ENCODE results near the gene NARF. TPM values are rescaled to one million over a fixed set of nuclear protein-coding genes. Genes with fewer than 3 reads are reported as not detected.

The NARF gene
- total RNA-seq, 1 donor: 48.7 TPM

- Histone ChIP-seq H3K27me3 (ENCODE audit: insufficient read depth, low read length) (no peaks in the 10 kb centered on the region), H3K4me1 (ENCODE audit: insufficient read depth, low read length) (peaks cover 39% of the 10 kb centered on the region), H3K4me3 (ENCODE audit: low read length) (no peak overlapping the region), H3K9me3 (ENCODE audit: low read depth, low read length) (no peaks in the 10 kb centered on the region)
Measured at GRCh38 chr17:82439829-82440365, 18.6 kb upstream of the NARF start.

DNA sequence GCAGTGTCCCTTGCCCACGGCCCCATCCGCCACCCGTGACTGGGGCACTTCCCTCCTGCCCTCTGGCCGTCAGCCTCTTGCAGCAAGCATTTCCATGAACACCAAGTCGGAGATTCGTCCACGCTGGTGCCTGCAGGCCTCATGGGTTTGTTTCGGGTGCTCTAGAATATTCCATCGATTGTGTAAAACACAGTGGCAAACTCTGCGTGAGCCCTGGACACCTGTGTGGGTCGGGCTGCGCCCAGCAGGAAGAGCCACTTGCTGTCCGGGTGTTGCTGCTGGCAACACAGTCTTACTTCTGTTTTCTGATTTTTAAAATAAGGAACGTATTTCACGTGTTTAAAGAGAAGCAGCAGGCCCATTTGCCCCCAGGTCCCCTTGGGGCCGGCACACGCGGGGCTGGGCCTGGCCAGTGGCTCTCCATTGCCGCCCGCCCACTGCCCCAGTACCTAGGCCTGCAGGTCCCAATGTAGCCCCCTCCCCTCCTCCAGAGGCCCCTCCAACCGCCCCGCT, 18.0 kb upstream of the NARF start:
- Histone ChIP-seq H3K27me3 (ENCODE audit: insufficient read depth, low read length) (no peaks in the 10 kb centered on the region), H3K4me1 (ENCODE audit: insufficient read depth, low read length) (peaks cover 40% of the 10 kb centered on the region), H3K4me3 (ENCODE audit: low read length) (no peak overlapping the region), H3K9me3 (ENCODE audit: low read depth, low read length) (no peaks in the 10 kb centered on the region)

GRCh38 chr17:82440991-82441627, 17.4 kb upstream of the NARF start:
- no peaks in the 10 kb centered on the region for H3K9me3 ChIP-seq (ENCODE audit: low read depth, low read length)
- no peaks in the 10 kb centered on the region for H3K27me3 ChIP-seq (ENCODE audit: insufficient read depth, low read length)
- H3K4me3 ChIP-seq (ENCODE audit: low read length): no peak overlapping the region
- peaks cover 41% of the 10 kb centered on the region for H3K4me1 ChIP-seq (ENCODE audit: insufficient read depth, low read length)

- no peak overlapping the region for H3K4me3 ChIP-seq (ENCODE audit: low read length)
- H3K9me3 ChIP-seq (ENCODE audit: low read depth, low read length): no peaks in the 10 kb centered on the region
- H3K4me1 ChIP-seq (ENCODE audit: insufficient read depth, low read length): peaks cover 44% of the 10 kb centered on the region
- no peaks in the 10 kb centered on the region for H3K27me3 ChIP-seq (ENCODE audit: insufficient read depth, low read length)
Measured at GRCh38 chr17:82441691-82442487, 16.7 kb upstream of the NARF start.

- no peaks in the 10 kb centered on the region for H3K27me3 ChIP-seq (ENCODE audit: insufficient read depth, low read length)
- no peak overlapping the region for H3K4me3 ChIP-seq (ENCODE audit: low read length)
- H3K9me3 ChIP-seq (ENCODE audit: low read depth, low read length): no peaks in the 10 kb centered on the region
- H3K4me1 ChIP-seq (ENCODE audit: insufficient read depth, low read length): peaks cover 51% of the 10 kb centered on the region
Measured at GRCh38 chr17:82442643-82443464, 15.7 kb upstream of the NARF start.

DNA sequence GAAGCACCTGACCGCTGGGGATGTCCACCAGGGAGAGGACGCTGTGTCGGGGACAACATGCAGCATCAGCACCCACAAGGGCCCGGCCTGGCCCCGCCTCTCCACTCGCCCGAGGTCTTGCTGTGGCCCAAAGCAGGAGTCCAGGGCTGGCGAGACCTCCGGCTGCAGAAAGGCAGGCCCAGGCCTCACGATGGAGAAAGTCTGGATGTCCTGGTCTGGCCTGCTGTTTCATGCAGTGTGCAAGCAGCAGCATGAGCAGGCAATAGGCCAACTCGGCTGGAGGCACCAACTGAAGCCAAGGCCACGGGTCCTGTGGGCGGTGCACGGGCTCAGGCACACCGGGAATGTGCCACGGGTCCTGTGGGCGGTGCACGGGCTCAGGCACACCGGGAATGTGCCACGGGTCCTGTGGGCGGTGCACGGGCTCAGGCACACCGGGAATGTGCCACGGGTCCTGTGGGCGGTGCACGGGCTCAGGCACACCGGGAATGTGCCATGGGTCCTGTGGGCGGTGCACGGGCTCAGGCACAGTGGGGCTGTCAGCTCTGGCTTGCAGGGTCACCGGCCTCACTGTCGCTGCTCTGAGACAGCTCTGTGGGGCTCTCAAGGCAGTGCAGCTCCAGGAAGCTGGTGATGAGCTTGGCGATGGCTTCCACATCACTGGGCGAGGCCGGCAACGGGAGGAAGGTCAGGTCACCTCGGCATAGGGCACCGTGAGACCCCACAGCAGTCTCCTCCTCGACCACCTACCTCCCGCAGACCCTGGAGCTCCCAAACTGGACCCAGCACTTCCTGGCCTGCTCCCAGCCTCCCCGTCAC, 14.9 kb upstream of the NARF start:
- Histone ChIP-seq H3K9me3 (ENCODE audit: low read depth, low read length) (no peaks in the 10 kb centered on the region), H3K4me1 (ENCODE audit: insufficient read depth, low read length) (peaks cover 56% of the 10 kb centered on the region), H3K27me3 (ENCODE audit: insufficient read depth, low read length) (no peaks in the 10 kb centered on the region), H3K4me3 (ENCODE audit: low read length) (no peak overlapping the region)

DNA sequence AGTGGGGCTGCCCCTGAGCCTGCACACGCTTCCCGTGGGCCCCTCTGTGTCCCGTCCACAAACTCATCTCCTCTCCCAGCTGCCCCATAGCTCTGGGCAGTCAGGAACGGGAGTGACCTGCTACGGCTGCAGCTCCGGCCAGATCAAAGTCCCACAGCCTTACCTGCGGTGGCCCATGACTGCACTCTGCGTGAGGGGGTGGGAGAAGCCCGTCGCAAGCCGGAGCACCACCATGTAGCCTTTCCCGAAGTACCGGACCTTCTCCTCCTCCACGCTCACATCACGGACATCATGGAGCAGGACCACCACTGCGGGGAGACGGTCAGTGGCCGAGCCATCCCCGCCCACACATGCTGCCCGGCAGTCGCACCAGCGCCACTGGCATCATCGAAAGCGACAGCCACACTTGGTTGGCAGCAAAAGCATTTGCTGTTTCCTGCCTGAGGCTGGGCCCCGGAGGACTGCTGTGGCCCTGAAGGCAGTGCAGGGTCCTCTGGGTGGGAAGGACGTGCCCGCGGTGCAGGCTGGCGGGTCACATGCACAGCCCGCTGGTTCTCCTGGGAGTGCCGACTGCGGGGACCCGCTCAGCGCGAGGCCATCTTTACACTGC, 14.2 kb upstream of the NARF start:
- no peaks in the 10 kb centered on the region for H3K9me3 ChIP-seq (ENCODE audit: low read depth, low read length)
- no peaks in the 10 kb centered on the region for H3K27me3 ChIP-seq (ENCODE audit: insufficient read depth, low read length)
- H3K4me1 ChIP-seq (ENCODE audit: insufficient read depth, low read length): peaks cover 63% of the 10 kb centered on the region
- H3K4me3 ChIP-seq (ENCODE audit: low read length): no peak overlapping the region

DNA sequence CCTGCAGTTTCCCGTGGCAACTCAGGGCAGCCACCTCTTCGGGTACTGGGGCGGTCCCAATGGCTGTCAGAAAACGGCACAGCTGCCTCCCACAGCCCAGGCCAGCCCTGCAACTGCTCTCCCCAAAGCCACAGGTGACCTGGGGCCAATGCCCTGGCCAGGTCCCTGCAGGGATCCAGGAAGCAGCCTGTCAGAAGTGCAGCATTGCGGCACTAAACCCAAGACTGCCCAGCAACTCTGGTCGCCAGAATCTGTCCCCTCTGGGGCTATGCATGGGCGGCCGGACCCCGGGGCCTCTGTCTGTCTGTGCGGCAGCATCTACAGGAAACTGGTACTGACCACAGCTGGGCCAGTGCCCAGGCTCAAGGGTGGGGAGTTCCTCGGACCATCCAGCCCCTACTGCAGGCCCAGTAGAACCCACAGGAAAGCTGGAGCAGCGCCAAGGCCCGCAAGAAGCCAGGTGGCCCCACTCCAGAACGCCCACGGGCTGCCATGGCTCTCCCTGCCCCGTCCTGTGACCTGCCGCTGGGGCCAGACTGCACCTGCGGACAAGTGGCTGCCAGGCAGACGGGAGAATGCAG, 13.5 kb upstream of the NARF start:
- H3K4me3 ChIP-seq (ENCODE audit: low read length): no peak overlapping the region
- H3K27me3 ChIP-seq (ENCODE audit: insufficient read depth, low read length): no peaks in the 10 kb centered on the region
- peaks cover 60% of the 10 kb centered on the region for H3K4me1 ChIP-seq (ENCODE audit: insufficient read depth, low read length)
- H3K9me3 ChIP-seq (ENCODE audit: low read depth, low read length): no peaks in the 10 kb centered on the region

DNA sequence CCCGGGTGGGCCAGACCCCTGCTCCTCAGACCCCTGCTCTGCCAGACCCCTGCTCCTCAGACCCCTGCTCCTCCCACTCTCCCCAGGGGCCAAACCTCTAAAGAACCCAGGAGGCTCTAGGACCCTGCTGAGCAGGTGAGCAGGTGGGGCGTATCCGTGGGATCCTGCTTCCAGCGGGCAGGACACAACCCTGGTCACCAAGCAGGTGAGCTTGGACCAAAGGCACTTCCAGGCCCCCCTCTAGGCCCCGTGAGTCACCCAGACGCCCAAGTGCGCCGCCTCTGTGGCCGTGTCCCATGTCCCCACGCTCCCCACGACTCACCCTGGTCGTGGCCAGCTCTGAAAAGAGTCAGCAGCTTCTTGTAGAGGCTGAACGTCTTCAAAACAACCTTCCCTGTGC, 13.0 kb upstream of the NARF start:
- Histone ChIP-seq H3K27me3 (ENCODE audit: insufficient read depth, low read length) (no peaks in the 10 kb centered on the region), H3K4me3 (ENCODE audit: low read length) (no peak overlapping the region), H3K4me1 (ENCODE audit: insufficient read depth, low read length) (peaks cover 55% of the 10 kb centered on the region), H3K9me3 (ENCODE audit: low read depth, low read length) (no peaks in the 10 kb centered on the region)

DNA sequence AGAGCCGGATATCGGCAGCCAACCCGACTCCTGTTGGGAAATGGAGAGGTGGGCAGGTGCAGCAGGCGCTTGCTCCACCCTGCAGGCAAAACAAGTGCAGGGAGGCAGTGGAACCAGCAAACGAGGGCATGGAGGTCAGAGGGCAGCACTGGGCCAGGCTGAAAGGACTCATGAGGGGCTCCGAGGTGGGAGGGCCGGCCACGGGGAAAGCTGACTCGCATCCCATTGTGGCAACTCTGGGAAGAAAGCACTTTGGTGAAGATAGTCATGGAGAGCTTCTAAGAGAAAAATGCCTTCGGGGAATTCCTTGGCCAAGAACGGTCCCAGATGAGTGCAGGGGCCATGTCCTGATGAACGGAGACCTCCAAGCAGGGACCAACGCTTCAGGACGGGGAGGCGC, 12.4 kb upstream of the NARF start:
- Histone ChIP-seq H3K9me3 (ENCODE audit: low read depth, low read length) (no peaks in the 10 kb centered on the region), H3K4me1 (ENCODE audit: insufficient read depth, low read length) (peaks cover 54% of the 10 kb centered on the region), H3K4me3 (ENCODE audit: low read length) (no peak overlapping the region), H3K27me3 (ENCODE audit: insufficient read depth, low read length) (no peaks in the 10 kb centered on the region)

DNA sequence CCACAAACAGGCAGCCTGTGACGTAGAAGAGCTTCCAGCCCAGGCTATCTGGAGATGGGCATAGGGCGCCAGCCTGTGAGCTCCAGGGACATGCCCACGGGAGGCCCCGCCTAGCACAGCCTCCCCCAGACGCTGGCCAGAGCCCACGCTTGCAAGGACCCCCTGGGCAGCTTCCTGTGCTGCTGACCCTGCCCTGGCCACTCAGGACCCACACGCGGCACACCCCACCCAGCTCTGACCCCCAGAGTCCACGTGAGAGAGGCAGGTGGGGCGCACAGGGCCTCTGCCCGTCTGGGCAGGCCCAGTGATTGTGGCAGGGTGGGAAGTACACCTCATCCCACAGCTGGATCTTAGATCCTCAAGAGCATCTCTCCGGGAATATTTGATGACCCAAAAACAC, 11.9 kb upstream of the NARF start:
- H3K4me3 ChIP-seq (ENCODE audit: low read length): no peak overlapping the region
- H3K27me3 ChIP-seq (ENCODE audit: insufficient read depth, low read length): no peaks in the 10 kb centered on the region
- H3K4me1 ChIP-seq (ENCODE audit: insufficient read depth, low read length): peaks cover 54% of the 10 kb centered on the region
- H3K9me3 ChIP-seq (ENCODE audit: low read depth, low read length): no peaks in the 10 kb centered on the region

DNA sequence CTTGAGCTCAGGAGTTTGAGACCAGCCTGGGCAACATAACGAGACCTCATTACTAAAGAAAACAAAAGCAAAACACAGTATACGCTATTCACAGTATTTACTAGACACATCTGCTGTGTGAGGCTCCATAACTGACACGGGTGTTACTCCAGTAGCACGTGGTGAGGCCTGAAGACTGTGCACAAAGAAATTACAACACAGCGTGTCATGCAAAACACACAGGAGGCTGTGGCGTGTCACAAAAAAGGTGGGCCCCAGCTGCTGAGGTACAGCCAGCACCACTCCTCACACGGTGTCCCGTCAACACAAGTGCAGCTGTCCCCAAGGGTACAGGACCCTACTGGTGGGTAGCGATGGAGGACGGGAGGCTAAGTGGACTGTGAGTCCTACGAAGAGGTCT, 10.7 kb upstream of the NARF start:
- no peak overlapping the region for H3K4me3 ChIP-seq (ENCODE audit: low read length)
- no peaks in the 10 kb centered on the region for H3K27me3 ChIP-seq (ENCODE audit: insufficient read depth, low read length)
- no peaks in the 10 kb centered on the region for H3K9me3 ChIP-seq (ENCODE audit: low read depth, low read length)
- H3K4me1 ChIP-seq (ENCODE audit: insufficient read depth, low read length): peaks cover 55% of the 10 kb centered on the region

DNA sequence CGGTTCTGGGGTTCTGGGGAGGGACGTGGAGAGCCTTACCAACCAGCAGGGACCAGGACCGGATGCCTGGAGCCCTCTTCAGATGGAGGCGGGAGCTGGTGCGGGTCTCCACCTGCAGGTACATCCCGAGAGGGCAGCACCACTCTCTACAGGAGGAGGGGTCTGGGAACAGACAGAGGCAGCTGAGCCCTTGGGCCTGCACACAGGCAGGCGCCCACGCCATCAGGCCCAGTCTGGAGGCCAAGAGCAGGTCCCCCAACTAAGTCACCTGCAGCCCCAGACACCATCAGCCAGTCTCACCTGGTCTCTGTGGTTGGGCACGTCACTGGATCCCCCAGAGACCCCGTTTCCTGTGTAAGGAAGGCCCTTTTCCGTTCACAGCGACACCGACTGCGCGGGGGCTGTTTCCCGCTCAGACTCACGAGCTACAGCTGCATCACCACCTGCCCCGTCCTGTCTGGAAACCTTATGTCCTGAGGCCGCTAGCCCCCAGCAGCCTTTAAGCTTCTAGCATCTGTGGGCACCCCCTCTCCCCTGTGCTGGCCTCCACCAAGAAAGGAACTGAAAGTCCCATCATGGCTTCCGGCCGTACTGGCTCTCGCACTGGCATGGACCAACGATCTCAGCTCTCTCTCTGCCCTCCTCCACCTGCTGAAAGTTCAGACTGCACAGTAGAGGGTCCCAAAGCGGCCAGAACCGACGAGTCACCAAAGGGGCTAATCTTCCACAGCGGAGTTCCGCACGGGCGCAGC, 9.2 kb upstream of the NARF start:
- Histone ChIP-seq H3K9me3 (ENCODE audit: low read depth, low read length) (no peaks in the 10 kb centered on the region), H3K4me1 (ENCODE audit: insufficient read depth, low read length) (peaks cover 55% of the 10 kb centered on the region), H3K4me3 (ENCODE audit: low read length) (peak overlapping the region; percentile 100), H3K27me3 (ENCODE audit: insufficient read depth, low read length) (no peaks in the 10 kb centered on the region)

Measured in mononuclear cell (primary cell).